DOHH2 (cell line): ENCODE results near the gene OXSR1.

Experiments
- H3F3A ChIP-seq: fragments of 200-600 bp; sonication (generic), shearing (Covaris generic); 2 replicates; pipeline ENCODE4 v1.6.0; 2016; ENCODE audit warnings: antibody characterized with exemption, mild to moderate bottlenecking; ENCODE audit not compliant: control insufficient read depth, insufficient read depth
- H3K27ac ChIP-seq: fragments of 200-600 bp; sonication (generic); 2 replicates; pipeline ENCODE4 v1.5.1; 2014; ENCODE audit warnings: low read depth, mild to moderate bottlenecking, low read length, moderate library complexity
- H3K27me3 ChIP-seq: fragments of 200-600 bp; sonication (generic); 2 replicates; pipeline ENCODE4 v1.6.1; 2014; ENCODE audit warnings: mild to moderate bottlenecking, low read length, mixed read lengths; ENCODE audit not compliant: control insufficient read depth
- H3K36me3 ChIP-seq: fragments of 200-600 bp; sonication (generic); 2 replicates; pipeline ENCODE4 v1.6.1; 2014; ENCODE audit warnings: mild to moderate bottlenecking, low read length, moderate library complexity, mixed read lengths; ENCODE audit not compliant: control insufficient read depth
- H3K4me1 ChIP-seq: fragments of 200-600 bp; sonication (generic); 2 replicates; pipeline ENCODE4 v1.6.1; 2014; ENCODE audit warnings: mild to moderate bottlenecking, low read length, mixed read lengths; ENCODE audit not compliant: control insufficient read depth
- H3K4me2 ChIP-seq: fragments of 200-600 bp; sonication (generic); 2 replicates; pipeline ENCODE4 v1.6.0; 2014; ENCODE audit warnings: mild to moderate bottlenecking, low read length, moderate library complexity
- H3K4me3 ChIP-seq: fragments of 200-600 bp; sonication (generic); 2 replicates; pipeline ENCODE4 v1.5.1; 2014; ENCODE audit warnings: mild to moderate bottlenecking, low read length, mixed read lengths
- H3K79me2 ChIP-seq: fragments of 200-600 bp; sonication (generic); 2 replicates; pipeline ENCODE4 v1.6.1; 2014; ENCODE audit warnings: mild to moderate bottlenecking, low read length, mixed read lengths; ENCODE audit not compliant: control insufficient read depth
- H3K9me2 ChIP-seq: fragments of 200-600 bp; sonication (generic); replicated peaks from 2 replicates; pipeline ENCODE4 v1.6.1; 2014; ENCODE audit warnings: mild to moderate bottlenecking, low read length, mixed read lengths; ENCODE audit not compliant: control insufficient read depth
- H3K9me3 ChIP-seq: fragments of 200-600 bp; sonication (generic); 2 replicates; pipeline ENCODE4 v1.6.1; 2014; ENCODE audit warnings: antibody characterized with exemption, low read length, mixed read lengths; ENCODE audit not compliant: control insufficient read depth, insufficient read depth
- H4K20me1 ChIP-seq: fragments of 200-600 bp; sonication (generic); 2 replicates; pipeline ENCODE4 v1.6.0; 2014; ENCODE audit warnings: low read depth, mild to moderate bottlenecking, antibody characterized with exemption, low read length, moderate library complexity; ENCODE audit not compliant: control insufficient read depth, insufficient read depth
- EZH2phosphoT487 ChIP-seq: fragments of 200-600 bp; sonication (generic); IDR thresholded peaks from 2 replicates; pipeline ENCODE4 v1.6.1; 2017; ENCODE audit warnings: borderline replicate concordance, mild to moderate bottlenecking, antibody characterized with exemption, low read length, moderate library complexity, mixed read lengths
- TF ChIP-seq, protein P1 (sequence below): fragments of 200-600 bp; sonication (generic); IDR thresholded peaks from one replicate; pipeline ENCODE4 v1.5.1; 2014; ENCODE audit warnings: antibody characterized with exemption, mild to moderate bottlenecking, low read depth, low read length; ENCODE audit not compliant: poor library complexity, severe bottlenecking

Gene OXSR1

DNA sequence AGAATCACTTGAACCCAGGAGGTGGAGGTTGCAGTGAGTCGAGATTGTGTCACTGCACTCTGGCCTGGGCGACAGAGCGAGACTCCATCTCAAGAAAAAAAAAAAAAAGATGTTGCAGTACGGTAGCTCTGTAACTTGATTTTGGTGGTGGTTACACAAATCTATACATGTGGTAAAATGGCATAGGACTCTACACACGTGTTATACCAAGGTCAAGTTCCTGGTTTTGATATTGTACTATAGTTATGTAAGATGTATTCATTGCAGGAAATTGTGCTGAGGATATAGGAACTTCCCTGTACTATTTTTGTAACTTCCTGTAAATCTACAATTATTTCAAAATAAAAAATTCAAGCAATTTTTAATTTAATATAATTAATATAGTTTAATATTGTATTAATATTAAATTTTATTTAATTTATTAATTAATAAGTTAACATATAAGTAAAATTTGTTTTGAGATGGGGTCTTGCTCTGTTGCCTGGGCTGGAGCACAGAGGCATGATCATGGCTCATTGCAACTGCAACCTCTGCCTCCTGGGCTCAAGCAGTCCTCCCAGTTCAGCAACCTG, 16.9 kb upstream of the OXSR1 start:
- Histone ChIP-seq H3K9me2 (no peaks in the 10 kb centered on the region), H3K4me2 (peak overlapping the region; percentile 55), H3K4me1 (peaks cover 49% of the 10 kb centered on the region), H3F3A (peaks cover 16% of the 10 kb centered on the region), H3K27me3 (no peaks in the 10 kb centered on the region), H3K4me3 (peak overlapping the region; percentile 43), H3K36me3 (no peaks in the 10 kb centered on the region), H3K79me2 (no peaks in the 10 kb centered on the region), H4K20me1 (no peaks in the 10 kb centered on the region), H3K9me3 (peaks cover 15% of the 10 kb centered on the region; the same call in 1 of the 2 replicates), H3K27ac (peak overlapping the region; percentile 38; the same call in 1 of the 2 replicates)
- no peak for TF ChIP-seq EZH2phosphoT487
- TF ChIP-seq, protein P1, sequence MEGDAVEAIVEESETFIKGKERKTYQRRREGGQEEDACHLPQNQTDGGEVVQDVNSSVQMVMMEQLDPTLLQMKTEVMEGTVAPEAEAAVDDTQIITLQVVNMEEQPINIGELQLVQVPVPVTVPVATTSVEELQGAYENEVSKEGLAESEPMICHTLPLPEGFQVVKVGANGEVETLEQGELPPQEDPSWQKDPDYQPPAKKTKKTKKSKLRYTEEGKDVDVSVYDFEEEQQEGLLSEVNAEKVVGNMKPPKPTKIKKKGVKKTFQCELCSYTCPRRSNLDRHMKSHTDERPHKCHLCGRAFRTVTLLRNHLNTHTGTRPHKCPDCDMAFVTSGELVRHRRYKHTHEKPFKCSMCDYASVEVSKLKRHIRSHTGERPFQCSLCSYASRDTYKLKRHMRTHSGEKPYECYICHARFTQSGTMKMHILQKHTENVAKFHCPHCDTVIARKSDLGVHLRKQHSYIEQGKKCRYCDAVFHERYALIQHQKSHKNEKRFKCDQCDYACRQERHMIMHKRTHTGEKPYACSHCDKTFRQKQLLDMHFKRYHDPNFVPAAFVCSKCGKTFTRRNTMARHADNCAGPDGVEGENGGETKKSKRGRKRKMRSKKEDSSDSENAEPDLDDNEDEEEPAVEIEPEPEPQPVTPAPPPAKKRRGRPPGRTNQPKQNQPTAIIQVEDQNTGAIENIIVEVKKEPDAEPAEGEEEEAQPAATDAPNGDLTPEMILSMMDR, result no peak

DNA sequence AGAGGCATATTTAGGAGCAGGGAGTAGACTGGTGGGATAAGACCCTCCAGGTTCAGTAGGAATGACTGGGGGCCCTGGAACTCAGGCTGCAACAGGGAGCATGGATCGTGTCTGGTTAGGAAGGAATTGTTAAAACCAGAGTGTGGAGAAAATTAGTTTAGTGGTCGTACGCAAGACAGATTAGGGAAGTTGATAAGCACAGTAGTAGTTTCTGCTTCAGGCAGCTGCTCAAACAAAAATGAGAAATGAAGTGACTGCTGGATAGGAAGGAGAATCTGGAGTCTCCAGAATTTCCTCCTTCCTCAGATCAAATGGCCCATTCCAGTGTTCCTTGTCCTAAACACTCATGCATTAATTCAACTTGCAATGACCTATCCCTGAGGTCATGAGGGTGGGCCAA, 15.6 kb upstream of the OXSR1 start:
- Histone ChIP-seq H3K79me2 (no peaks in the 10 kb centered on the region), H3K27me3 (no peaks in the 10 kb centered on the region), H3K9me2 (no peaks in the 10 kb centered on the region), H4K20me1 (no peaks in the 10 kb centered on the region), H3K9me3 (peaks cover 15% of the 10 kb centered on the region; the same call in 1 of the 2 replicates), H3F3A (peaks cover 16% of the 10 kb centered on the region; the same call in 1 of the 2 replicates), H3K4me3 (peak overlapping the region; percentile 31), H3K27ac (peak overlapping the region; percentile 57), H3K36me3 (no peaks in the 10 kb centered on the region), H3K4me2 (peak overlapping the region; percentile 60), H3K4me1 (peaks cover 41% of the 10 kb centered on the region)
- TF ChIP-seq, protein P1, result no peak
- no peak for TF ChIP-seq EZH2phosphoT487

DNA sequence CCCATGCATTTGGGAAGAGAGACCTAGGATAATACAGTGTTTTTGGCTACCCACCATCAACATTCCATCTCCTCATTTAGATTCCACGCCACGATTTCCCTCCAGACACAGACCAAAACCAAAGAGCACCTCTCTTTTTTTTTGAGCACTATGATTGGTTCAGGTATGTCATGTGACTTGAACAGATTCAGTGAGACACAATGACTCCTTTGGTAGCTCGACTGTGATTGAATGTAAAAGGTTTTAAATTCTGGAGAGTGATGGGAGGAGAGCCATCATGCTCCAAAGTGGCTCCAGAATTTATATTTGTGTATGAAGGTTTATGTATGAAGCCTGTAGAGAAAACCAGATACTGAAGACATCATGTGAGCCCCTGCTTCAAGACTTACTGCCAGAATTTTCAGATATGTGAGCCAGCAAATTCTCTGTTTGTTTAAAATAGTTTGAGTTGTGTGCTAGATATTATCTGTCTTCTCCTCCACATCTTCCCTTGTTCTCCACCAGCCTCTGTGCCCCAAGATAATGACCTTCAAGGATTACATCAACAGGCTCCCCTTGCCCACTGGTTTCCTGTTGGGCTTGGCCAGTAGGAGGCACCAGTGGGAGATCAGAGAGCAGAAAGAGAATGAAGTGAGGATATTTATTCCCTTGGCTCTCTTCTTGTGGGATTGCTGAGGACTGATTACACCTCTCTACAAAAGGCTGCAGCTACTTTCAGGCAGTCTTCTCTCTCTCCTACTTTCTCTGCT, 14.4 kb upstream of the OXSR1 start:
- H3K36me3 ChIP-seq, result no peaks in the 10 kb centered on the region
- 0 out of 2 replicates have a peak, but pooled peaks cover 2% of the 10 kb centered on the region for H3K27me3 ChIP-seq
- TF ChIP-seq EZH2phosphoT487, result no peak
- TF ChIP-seq, protein P1, result peak; percentile 45
- no peaks in the 10 kb centered on the region for H3K9me2 ChIP-seq
- no peak overlapping the region for H3K4me2 ChIP-seq
- peaks cover 15% of the 10 kb centered on the region; the same call in 1 of the 2 replicates for H3K9me3 ChIP-seq
- H3K79me2 ChIP-seq, result no peaks in the 10 kb centered on the region
- H3K4me3 ChIP-seq, result no peak overlapping the region
- H3F3A ChIP-seq, result peaks cover 16% of the 10 kb centered on the region; the same call in 1 of the 2 replicates
- peaks cover 41% of the 10 kb centered on the region for H3K4me1 ChIP-seq
- H3K27ac ChIP-seq, result no peak overlapping the region
- H4K20me1 ChIP-seq, result no peaks in the 10 kb centered on the region
